ENCODE measurements around the gene SLC25A47.
"Not testable (repeated sequence)": the region's sequence is repeated elsewhere in the genome, so short reads cannot be mapped to it uniquely, and the experiment has no call there.

The SLC25A47 gene

GRCh38 chr14:100323121-100323941 is at the start of gene SLC25A47:
TSS of gene SLC25A47 (plus strand) at chr14:100323339. CDS start at chr14:100323415, 76 bp downstream.
- intact Hi-C loops (cut with DNase I): no loop called here
- no peak for DNase-seq

- intact Hi-C loops (cut with DNase I): no loop called here
- DNase-seq: peak in 7 of 42 donors; percentile 39 to 78 (median 52)
Observed at GRCh38 chr14:100274250-100274649, 48.9 kb upstream of the SLC25A47 start.

GRCh38 chr14:100275214-100275613 is 47.9 kb upstream of the SLC25A47 start:
- DNase-seq: no peak
- intact Hi-C loops (cut with DNase I): no loop called here

- intact Hi-C loops (cut with DNase I): no loop called here
- DNase-seq: no peak
Observed at GRCh38 chr14:100278702-100279101, 44.4 kb upstream of the SLC25A47 start.

- intact Hi-C loops (cut with DNase I): no loop called here
- no peak for DNase-seq
Observed at GRCh38 chr14:100279133-100279532, 44.0 kb upstream of the SLC25A47 start.

GRCh38 chr14:100279563-100279962 is 43.6 kb upstream of the SLC25A47 start:
- intact Hi-C loops (cut with DNase I): no loop called here

GRCh38 chr14:100281286-100282082 is 41.7 kb upstream of the SLC25A47 start:
- intact Hi-C loops (cut with DNase I): no loop called here
- DNase-seq: no peak

More at GRCh38 chr14:100279563-100279962, 43.6 kb upstream of the SLC25A47 start:
- DNase-seq: no peak

GRCh38 chr14:100282083-100282350 is 41.1 kb upstream of the SLC25A47 start:
- intact Hi-C loops (cut with DNase I): no loop called here
- no peak for DNase-seq

GRCh38 chr14:100282766-100283419 is 40.2 kb upstream of the SLC25A47 start:
- intact Hi-C loops (cut with DNase I): no loop called here
- DNase-seq: no peak

GRCh38 chr14:100283436-100283835 is 39.7 kb upstream of the SLC25A47 start:
- DNase-seq; intact Hi-C loops (cut with DNase I): not testable (repeated sequence)

GRCh38 chr14:100283984-100284881 is 38.9 kb upstream of the SLC25A47 start:
- intact Hi-C loops (cut with DNase I): no loop called here
- peak in 1 of 42 donors; percentile 31 for DNase-seq

GRCh38 chr14:100285021-100285912 is 37.9 kb upstream of the SLC25A47 start:
- DNase-seq: peak in 39 of 42 donors; percentile 39 to 86 (median 69)
- intact Hi-C loops (cut with DNase I): loop anchor here (5.0 kb wide), 1 partner anchor 43 kb away; no protein-coding TSS in a partner anchor

- intact Hi-C loops (cut with DNase I): loop anchor here (5.0 kb wide), 1 partner anchor 44 kb away; no protein-coding TSS in a partner anchor
- DNase-seq: peak in 1 of 42 donors; percentile 48
Observed at GRCh38 chr14:100285913-100286400, 37.2 kb upstream of the SLC25A47 start.

GRCh38 chr14:100286484-100287191 is 36.5 kb upstream of the SLC25A47 start:
- intact Hi-C loops (cut with DNase I): loop anchor here (5.0 kb wide), 1 partner anchor 44 kb away; no protein-coding TSS in a partner anchor
- DNase-seq: peak in 4 of 42 donors; percentile 12 to 27 (median 23)

GRCh38 chr14:100287202-100287997 is 35.7 kb upstream of the SLC25A47 start:
- intact Hi-C loops (cut with DNase I): loop anchor here (5.0 kb wide), 1 partner anchor 45 kb away; no protein-coding TSS in a partner anchor
- peak in 4 of 42 donors; percentile 0 to 17 (median 12) for DNase-seq

GRCh38 chr14:100287998-100288295 is 35.2 kb upstream of the SLC25A47 start:
- peak in 2 of 42 donors; percentile 31 to 36 for DNase-seq
- intact Hi-C loops (cut with DNase I): loop anchor here (5.0 kb wide), 1 partner anchor 46 kb away; no protein-coding TSS in a partner anchor

Measured in head of caudate nucleus (tissue), 42 donors.